CD14-positive monocyte (primary cell): ENCODE data around the gene NPAT. TPM values are rescaled to one million over a fixed set of nuclear protein-coding genes. Genes with fewer than 3 reads are reported as not detected.
A peak's percentile ranks its signal among the peaks of the same experiment; 100 is the strongest.

ENCODE experiments used
- DNase-seq, 3 donors: peaks; one replicate each; pipeline ENCODE4 v3.0.0-alpha.2; 2011 to 2022
- H2AFZ ChIP-seq: 2 replicates; pipeline ENCODE4 v1.6.0; 2012; ENCODE audit warnings: mild to moderate bottlenecking, low read depth, low read length, inconsistent platforms; ENCODE audit not compliant: insufficient read depth, poor library complexity, severe bottlenecking
- H3K27ac ChIP-seq, 2 donors: 1 replicate in 1 of 2; 2 replicates in 1 of 2; pipeline ENCODE4 v1.5.1; 2012 to 2013; ENCODE audit warnings: low read length in 2 of 2, control low read depth in 1 of 2, inconsistent platforms in 1 of 2, low read depth in 1 of 2, mild to moderate bottlenecking in 1 of 2
- H3K27me3 ChIP-seq, 2 donors: one replicate each; pipeline versions ENCODE4 v1.6.0 to v1.6.1; 2011 to 2013; ENCODE audit warnings: low read length in 2 of 2; ENCODE audit not compliant: control insufficient read depth in 2 of 2, insufficient read depth in 2 of 2
- H3K36me3 ChIP-seq, 2 donors: replicated peaks in 1 of 2; 1 replicate in 1 of 2; 2 replicates in 1 of 2; pipeline versions ENCODE4 v1.5.1 to v1.6.1; 2012 to 2013; ENCODE audit warnings: low read length in 2 of 2, control low read depth in 1 of 2, inconsistent platforms in 1 of 2, mild to moderate bottlenecking in 1 of 2; ENCODE audit not compliant: insufficient read depth in 2 of 2, control insufficient read depth in 1 of 2
- H3K4me1 ChIP-seq, 2 donors: 1 replicate in 1 of 2; 2 replicates in 1 of 2; pipeline versions ENCODE4 v1.5.1 to v1.6.1; 2012 to 2013; ENCODE audit warnings: low read length in 2 of 2, control low read depth in 1 of 2, inconsistent platforms in 1 of 2, mild to moderate bottlenecking in 1 of 2, moderate library complexity in 1 of 2; ENCODE audit not compliant: insufficient read depth in 2 of 2, control insufficient read depth in 1 of 2
- H3K4me2 ChIP-seq: replicated peaks from 2 replicates; pipeline ENCODE3; 2012; ENCODE audit warnings: low read length, moderate library complexity, mild to moderate bottlenecking; ENCODE audit not compliant: poor library complexity, severe bottlenecking; ENCODE audit errors: extremely low read depth
- H3K4me3 ChIP-seq, 3 experiments: fragments of 200-600 bp in 1 of 3; sonication (generic) in 1 of 3; replicated peaks in 1 of 3; 1 replicate in 2 of 3; 2 replicates in 1 of 3; pipeline ENCODE4 v1.5.1; 2011 to 2013; ENCODE audit warnings: low read length in 3 of 3, mild to moderate bottlenecking in 3 of 3, control low read depth in 2 of 3, low read depth in 2 of 3, inconsistent platforms in 1 of 3, moderate library complexity in 1 of 3
- H3K79me2 ChIP-seq: 2 replicates; pipeline ENCODE4 v1.6.0; 2012; ENCODE audit warnings: mild to moderate bottlenecking, control low read depth, inconsistent platforms, low read length, moderate library complexity; ENCODE audit not compliant: insufficient read depth
- H3K9ac ChIP-seq: 2 replicates; pipeline ENCODE4 v1.6.0; 2017; ENCODE audit warnings: low read length, mild to moderate bottlenecking; ENCODE audit not compliant: insufficient read depth, poor library complexity, severe bottlenecking
- H3K9me3 ChIP-seq, 2 donors: replicated peaks in 1 of 2; 1 replicate in 1 of 2; 2 replicates in 1 of 2; pipeline versions ENCODE4 v1.5.1 to v1.6.1; 2012 to 2013; ENCODE audit warnings: low read length in 2 of 2, control low read depth in 1 of 2; ENCODE audit not compliant: control insufficient read depth in 1 of 2, insufficient read depth in 1 of 2
- H4K20me1 ChIP-seq: 2 replicates; pipeline ENCODE4 v1.6.0; 2012; ENCODE audit warnings: mild to moderate bottlenecking, low read length, control low read depth, moderate library complexity; ENCODE audit not compliant: insufficient read depth
- H3K27ac Mint-ChIP-seq, 7 donors: one replicate each; pipeline ENCODE4 v1.8.0; 2020; ENCODE audit warnings: mild to moderate bottlenecking in 7 of 7, mixed read lengths in 7 of 7, moderate library complexity in 6 of 7, inconsistent platforms in 2 of 7
- H3K27me3 Mint-ChIP-seq, 3 donors: one replicate each; pipeline ENCODE4 v1.8.0; 2021 to 2022; ENCODE audit warnings: low read depth in 3 of 3, mild to moderate bottlenecking in 3 of 3, mixed read lengths in 3 of 3, moderate library complexity in 3 of 3, inconsistent platforms in 1 of 3
- H3K36me3 Mint-ChIP-seq, 2 donors: one replicate each; pipeline ENCODE4 v1.8.0; 2020; ENCODE audit warnings: mixed read lengths in 2 of 2, inconsistent platforms in 1 of 2, mild to moderate bottlenecking in 1 of 2
- H3K4me1 Mint-ChIP-seq: one replicate; pipeline ENCODE4 v1.8.0; 2020; ENCODE audit warnings: mild to moderate bottlenecking, mixed read lengths
- H3K4me3 Mint-ChIP-seq, 2 donors: one replicate each; pipeline ENCODE4 v1.8.0; 2020; ENCODE audit warnings: mild to moderate bottlenecking in 2 of 2, mixed read lengths in 2 of 2, moderate library complexity in 1 of 2
- H3K9me3 Mint-ChIP-seq, 7 donors: one replicate each; pipeline ENCODE4 v1.8.0; 2020 to 2022; ENCODE audit warnings: mixed read lengths in 7 of 7, mild to moderate bottlenecking in 6 of 7, moderate library complexity in 6 of 7, inconsistent platforms in 2 of 7
- WGBS: methylation state at CpG from one replicate; pipeline ENCODE4 v1.1.5; 2013; ENCODE audit warnings: missing lambda C conversion rate; ENCODE audit not compliant: insufficient coverage; 5-methylcytosine and 5-hydroxymethylcytosine counted together
- intact Hi-C, 2 donors: fragments of 100-400 bp; cut with micrococcal nuclease; formaldehyde crosslinking; loops; one replicate each; pipeline versions ENCODE4 v1.15.0 to v1.15.1; 2023
- polyA plus RNA-seq, 3 donors: library from polyadenylated mRNA; depleted of rRNA in 1 of 3; unstranded in 2 of 3; stranded (reverse) in 1 of 3; fragments of 300-500 nt in 2 of 3; fragments of >200 nt in 1 of 3; fragmentation: Illumina TruSeq in 2 of 3; gene quantifications; 1 replicate in 2 of 3; 2 replicates in 1 of 3; pipeline ENCODE4 v1.2.3, GENCODE V29; 2012 to 2021
- TF ChIP-seq, protein P1 (sequence below): fragments of 200-600 bp; IDR thresholded peaks from one replicate; pipeline ENCODE4 v1.8.0; 2022; ENCODE audit warnings: antibody characterized with exemption, mild to moderate bottlenecking

NPAT gene
- polyA plus RNA-seq, 3 donors: 3.7 to 5.0 (median 4.1) TPM

DNA sequence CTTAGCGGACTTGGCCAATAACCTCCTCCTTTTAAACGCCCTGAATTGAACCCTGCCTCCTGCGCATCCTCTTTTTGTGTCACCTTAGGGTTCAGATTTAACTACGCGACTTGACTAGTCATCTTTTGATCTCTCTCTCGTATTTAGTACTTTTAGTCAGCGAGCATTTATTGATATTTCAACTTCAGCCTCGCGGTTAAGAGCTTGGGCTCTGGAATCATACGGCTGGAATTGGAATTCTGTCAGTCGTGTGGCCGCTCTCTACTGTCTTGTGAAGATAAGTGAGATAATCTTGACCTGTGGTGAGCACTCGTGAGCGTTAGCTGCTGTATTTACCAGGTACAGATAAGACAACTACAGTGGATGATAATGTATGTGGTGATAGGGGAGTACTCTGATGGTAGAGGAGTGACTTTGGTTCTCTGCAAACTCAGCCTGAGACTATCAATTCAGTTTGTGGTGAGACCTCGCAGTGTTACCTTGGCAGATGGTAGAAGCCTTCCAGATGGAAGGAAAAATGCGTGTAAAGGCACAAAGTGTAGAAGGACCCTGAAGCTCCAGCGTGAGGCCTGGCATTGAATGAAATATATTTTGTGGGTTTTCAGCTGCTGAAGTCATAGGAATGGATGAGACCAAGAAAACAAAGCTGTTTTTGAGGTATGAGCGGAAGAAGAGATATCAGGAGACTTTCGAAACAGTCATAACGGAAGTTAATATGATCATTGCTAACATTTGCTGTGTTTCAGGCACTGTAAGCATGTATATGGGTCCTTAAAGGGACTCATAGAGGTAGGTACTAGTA lies 1.1 kb upstream of the NPAT start:
- TF ChIP-seq, protein P1, sequence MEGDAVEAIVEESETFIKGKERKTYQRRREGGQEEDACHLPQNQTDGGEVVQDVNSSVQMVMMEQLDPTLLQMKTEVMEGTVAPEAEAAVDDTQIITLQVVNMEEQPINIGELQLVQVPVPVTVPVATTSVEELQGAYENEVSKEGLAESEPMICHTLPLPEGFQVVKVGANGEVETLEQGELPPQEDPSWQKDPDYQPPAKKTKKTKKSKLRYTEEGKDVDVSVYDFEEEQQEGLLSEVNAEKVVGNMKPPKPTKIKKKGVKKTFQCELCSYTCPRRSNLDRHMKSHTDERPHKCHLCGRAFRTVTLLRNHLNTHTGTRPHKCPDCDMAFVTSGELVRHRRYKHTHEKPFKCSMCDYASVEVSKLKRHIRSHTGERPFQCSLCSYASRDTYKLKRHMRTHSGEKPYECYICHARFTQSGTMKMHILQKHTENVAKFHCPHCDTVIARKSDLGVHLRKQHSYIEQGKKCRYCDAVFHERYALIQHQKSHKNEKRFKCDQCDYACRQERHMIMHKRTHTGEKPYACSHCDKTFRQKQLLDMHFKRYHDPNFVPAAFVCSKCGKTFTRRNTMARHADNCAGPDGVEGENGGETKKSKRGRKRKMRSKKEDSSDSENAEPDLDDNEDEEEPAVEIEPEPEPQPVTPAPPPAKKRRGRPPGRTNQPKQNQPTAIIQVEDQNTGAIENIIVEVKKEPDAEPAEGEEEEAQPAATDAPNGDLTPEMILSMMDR: no peak
- peaks cover 40% of the 10 kb centered on the region for H3K4me1 Mint-ChIP-seq
- Histone ChIP-seq H3K4me1 (peaks cover 49 to 64% of the 10 kb centered on the region in 2 donors), H2AFZ (peak overlapping the region; percentile 88), H3K4me2 (peak overlapping the region; percentile 91), H3K79me2 (peaks cover 83% of the 10 kb centered on the region), H3K27me3 (no peaks in the 10 kb centered on the region), H3K9me3 (no peaks in the 10 kb centered on the region), H3K27ac (peak overlapping the region; percentile 99), H3K9ac (peak overlapping the region; percentile 86), H4K20me1 (peaks cover 2% of the 10 kb centered on the region), H3K36me3 (peaks cover 9 to 11% of the 10 kb centered on the region in 2 donors), H3K4me3 (peak overlapping the region; percentile 72 to 89 (median 86))
- WGBS: 6% methylated on average over 20 of the region's 20 CpGs
- intact Hi-C loops: loop anchor here (5.0 to 10.0 kb wide), 3 partner anchors 99 to 271 kb away; partner anchors contain the start of genes ACAT1 (in 1 of the 2), C11orf65 (in 1 of the 2) and POGLUT3 (in 1 of the 2)
- H3K36me3 Mint-ChIP-seq: peaks cover 18 to 25% of the 10 kb centered on the region in 2 donors
- peak in 2 of 3 donors; percentile 34 to 42 for DNase-seq
- no peak overlapping the region for H3K4me3 Mint-ChIP-seq
- H3K9me3 Mint-ChIP-seq: no peaks in the 10 kb centered on the region
- H3K27ac Mint-ChIP-seq: no peak overlapping the region
- peaks cover 0 to 2% (median 0%) of the 10 kb centered on the region in 3 donors for H3K27me3 Mint-ChIP-seq

DNA sequence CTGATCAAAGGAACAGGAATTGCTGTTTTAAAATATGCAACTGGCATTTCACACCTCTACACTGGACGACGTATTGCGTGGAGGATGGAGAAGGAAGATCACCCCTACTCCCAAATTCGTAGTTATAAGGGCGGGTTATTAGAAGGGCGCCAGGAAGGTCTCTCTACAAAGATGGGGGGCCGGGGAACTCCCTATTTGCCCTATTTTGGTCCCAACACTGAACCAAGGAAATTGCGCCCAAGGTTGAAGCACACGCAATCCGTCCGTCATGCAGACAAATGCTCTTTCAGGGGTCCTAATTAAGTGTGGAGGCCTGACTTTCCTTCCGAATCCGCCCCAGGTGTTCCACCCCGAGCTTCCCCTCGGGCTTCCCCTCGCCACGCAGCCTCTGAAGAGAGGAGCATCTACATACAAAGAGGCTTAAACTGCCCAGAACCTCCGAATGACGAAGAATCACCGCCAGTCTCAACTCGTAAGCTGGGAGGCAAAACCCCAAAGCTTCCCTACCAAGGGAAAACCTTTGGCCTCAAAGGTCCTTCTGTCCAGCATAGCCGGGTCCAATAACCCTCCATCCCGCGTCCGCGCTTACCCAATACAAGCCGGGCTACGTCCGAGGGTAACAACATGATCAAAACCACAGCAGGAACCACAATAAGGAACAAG lies 396 bp downstream of the NPAT start:
- WGBS: 0% methylated on average over 23 of the region's 29 CpGs
- Mint-ChIP-seq H3K27me3 (peaks cover 0 to 3% (median 0%) of the 10 kb centered on the region in 3 donors), H3K4me3 (peak overlapping the region in 1 of 2 donors; percentile 98), H3K9me3 (no peaks in the 10 kb centered on the region), H3K27ac (no peak overlapping the region), H3K4me1 (peaks cover 43% of the 10 kb centered on the region), H3K36me3 (peaks cover 11 to 15% of the 10 kb centered on the region in 2 donors)
- Histone ChIP-seq H3K79me2 (peaks cover 87% of the 10 kb centered on the region), H3K27ac (peak overlapping the region; percentile 99), H4K20me1 (peaks cover 4% of the 10 kb centered on the region), H3K36me3 (no peaks in the 10 kb centered on the region), H3K27me3 (no peaks in the 10 kb centered on the region), H2AFZ (peak overlapping the region; percentile 69), H3K4me2 (peak overlapping the region; percentile 91), H3K9ac (peak overlapping the region; percentile 86), H3K4me3 (peak overlapping the region; percentile 49 to 89 (median 72)), H3K4me1 (peaks cover 49 to 64% of the 10 kb centered on the region in 2 donors), H3K9me3 (no peaks in the 10 kb centered on the region)
- TF ChIP-seq, protein P1: no peak
- no peak for DNase-seq
- intact Hi-C loops: loop anchor here (5.0 to 10.0 kb wide), 3 partner anchors 97 to 273 kb away; partner anchors contain the start of genes ACAT1 (in 1 of the 2), C11orf65 (in 1 of the 2) and POGLUT3 (in 1 of the 2)
